Fibroblast of mammary gland (primary cell): ENCODE measurements around the gene TRMT1L.

Source experiments
- DNase-seq: peaks from one replicate; pipeline ENCODE4 v3.0.0-alpha.2; 2010; ENCODE audit warnings: low read depth
- H3K4me3 ChIP-seq: 2 replicates; pipeline ENCODE4 v1.5.1; 2011; ENCODE audit warnings: low read depth, mild to moderate bottlenecking, low read length, moderate library complexity; ENCODE audit not compliant: control insufficient read depth
- TF ChIP-seq, protein P1 (sequence below): conservative IDR thresholded peaks from 2 replicates; pipeline ENCODE4 v1.5.1; 2011; ENCODE audit warnings: low read depth, low read length, inconsistent platforms; ENCODE audit not compliant: control insufficient read depth, insufficient read depth

TRMT1L gene

GRCh38 chr1:185096531-185096930 is 60.2 kb downstream of the TRMT1L start:
- TF ChIP-seq, protein P1, sequence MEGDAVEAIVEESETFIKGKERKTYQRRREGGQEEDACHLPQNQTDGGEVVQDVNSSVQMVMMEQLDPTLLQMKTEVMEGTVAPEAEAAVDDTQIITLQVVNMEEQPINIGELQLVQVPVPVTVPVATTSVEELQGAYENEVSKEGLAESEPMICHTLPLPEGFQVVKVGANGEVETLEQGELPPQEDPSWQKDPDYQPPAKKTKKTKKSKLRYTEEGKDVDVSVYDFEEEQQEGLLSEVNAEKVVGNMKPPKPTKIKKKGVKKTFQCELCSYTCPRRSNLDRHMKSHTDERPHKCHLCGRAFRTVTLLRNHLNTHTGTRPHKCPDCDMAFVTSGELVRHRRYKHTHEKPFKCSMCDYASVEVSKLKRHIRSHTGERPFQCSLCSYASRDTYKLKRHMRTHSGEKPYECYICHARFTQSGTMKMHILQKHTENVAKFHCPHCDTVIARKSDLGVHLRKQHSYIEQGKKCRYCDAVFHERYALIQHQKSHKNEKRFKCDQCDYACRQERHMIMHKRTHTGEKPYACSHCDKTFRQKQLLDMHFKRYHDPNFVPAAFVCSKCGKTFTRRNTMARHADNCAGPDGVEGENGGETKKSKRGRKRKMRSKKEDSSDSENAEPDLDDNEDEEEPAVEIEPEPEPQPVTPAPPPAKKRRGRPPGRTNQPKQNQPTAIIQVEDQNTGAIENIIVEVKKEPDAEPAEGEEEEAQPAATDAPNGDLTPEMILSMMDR: no peak
- peak; percentile 33 for DNase-seq

DNA sequence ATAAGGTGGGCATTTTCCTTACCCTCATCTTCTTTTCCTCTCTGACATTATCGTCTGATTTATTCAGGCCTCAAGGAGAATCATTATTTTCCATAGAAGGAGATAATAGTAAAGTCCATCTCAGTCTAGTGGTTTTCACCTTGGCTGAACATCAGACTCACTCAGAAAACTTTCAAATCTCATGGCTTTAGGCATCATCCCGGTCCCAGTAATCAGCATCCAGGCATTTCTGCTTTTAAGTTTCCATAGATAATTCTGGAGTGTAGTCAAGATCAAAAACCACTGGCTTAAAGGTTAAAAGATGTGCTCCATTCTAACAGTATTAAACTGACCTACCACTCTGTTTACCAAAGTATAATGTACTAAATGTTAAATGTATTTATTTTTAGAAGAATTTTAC is 62.0 kb downstream of the TRMT1L start:
- TF ChIP-seq, protein P1: no peak
- no peak for DNase-seq
- H3K4me3 ChIP-seq: no peak overlapping the region

More at GRCh38 chr1:185096531-185096930, 60.2 kb downstream of the TRMT1L start:
- no peak overlapping the region for H3K4me3 ChIP-seq

GRCh38 chr1:185091480-185091879 is 65.3 kb downstream of the TRMT1L start:
- no peak overlapping the region for H3K4me3 ChIP-seq
- TF ChIP-seq, protein P1: no peak
- no peak for DNase-seq

DNA sequence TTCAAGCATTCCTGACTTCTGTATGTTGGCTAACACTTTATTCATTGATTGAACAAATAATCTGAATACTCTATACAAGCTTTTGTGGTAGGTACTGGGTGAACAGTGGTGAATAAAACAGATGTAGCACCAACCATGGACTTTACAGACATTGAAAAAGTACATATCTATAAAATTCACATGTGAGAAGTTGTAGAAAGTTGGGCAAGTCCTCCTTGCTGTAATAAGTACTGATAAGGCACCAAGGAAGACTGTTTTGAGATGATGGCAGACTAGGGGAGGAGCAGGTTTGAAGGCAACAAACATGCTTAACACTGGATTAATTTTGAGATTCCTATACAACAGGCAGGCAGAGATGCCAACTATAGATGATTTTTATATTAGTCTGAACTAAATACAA is 69.0 kb downstream of the TRMT1L start:
- H3K4me3 ChIP-seq: no peak overlapping the region
- DNase-seq: no peak
- TF ChIP-seq, protein P1: no peak

GRCh38 chr1:185087101-185087500 is 69.7 kb downstream of the TRMT1L start:
- TF ChIP-seq, protein P1: no peak
- DNase-seq: no peak
- no peak overlapping the region for H3K4me3 ChIP-seq

DNA sequence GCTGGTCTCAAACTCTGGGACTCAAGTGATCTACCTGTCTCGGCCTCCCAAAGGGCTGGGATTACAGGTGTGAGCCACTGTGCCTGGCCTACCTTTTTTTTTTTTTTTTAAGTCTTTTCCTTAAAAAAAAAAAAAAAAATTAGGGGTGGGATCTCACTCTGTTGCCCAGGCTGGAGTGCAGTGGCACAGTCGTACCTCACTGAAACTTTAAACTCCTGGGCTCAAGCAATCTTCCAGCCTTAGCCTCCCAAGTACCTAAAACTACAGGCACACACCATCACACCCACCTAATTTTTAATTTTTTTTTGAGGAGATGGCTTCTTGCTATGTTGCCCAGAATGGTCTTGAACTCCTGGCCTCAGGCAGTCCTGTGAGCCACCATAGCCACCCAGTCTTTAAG is 72.9 kb downstream of the TRMT1L start:
- no peak for DNase-seq
- TF ChIP-seq, protein P1: no peak
- no peak overlapping the region for H3K4me3 ChIP-seq

- H3K4me3 ChIP-seq: no peak overlapping the region
- DNase-seq: no peak
- TF ChIP-seq, protein P1: no peak
Measured at GRCh38 chr1:185080422-185080821, 76.3 kb downstream of the TRMT1L start.
